Neuronal stem cell (in vitro differentiated cells): ENCODE measurements around the gene SHOC1.

ENCODE experiments used
- DNase-seq: peaks from one replicate; pipeline ENCODE4 v3.0.0-alpha.2; 2013; ENCODE audit warnings: low spot score
- H2AFZ ChIP-seq: one replicate; pipeline ENCODE4 v1.6.1; 2013; ENCODE audit warnings: mild to moderate bottlenecking, low read length, inconsistent platforms
- H2AK5ac ChIP-seq: 2 replicates; pipeline ENCODE4 v1.6.1; 2013; ENCODE audit warnings: low read depth, mild to moderate bottlenecking, inconsistent platforms, low read length, moderate library complexity, mixed read lengths
- H2BK120ac ChIP-seq: 2 replicates; pipeline ENCODE4 v1.6.1; 2013; ENCODE audit warnings: low read depth, mild to moderate bottlenecking, inconsistent platforms, low read length, moderate library complexity, mixed read lengths
- H2BK12ac ChIP-seq: one replicate; pipeline ENCODE4 v1.6.1; 2013; ENCODE audit warnings: low read length, inconsistent platforms
- H2BK15ac ChIP-seq: 2 replicates; pipeline ENCODE4 v1.6.1; 2013; ENCODE audit warnings: mild to moderate bottlenecking, low read length, inconsistent platforms, mixed read lengths
- H2BK5ac ChIP-seq: one replicate; pipeline ENCODE4 v1.6.1; 2013; ENCODE audit warnings: inconsistent platforms, mild to moderate bottlenecking, low read length, moderate library complexity
- H3K14ac ChIP-seq: one replicate; pipeline ENCODE4 v1.6.1; 2013; ENCODE audit warnings: low read length, inconsistent platforms
- H3K18ac ChIP-seq: 2 replicates; pipeline ENCODE4 v1.6.1; 2013; ENCODE audit warnings: low read length, inconsistent platforms
- H3K23ac ChIP-seq: 2 replicates; pipeline ENCODE4 v1.6.1; 2013; ENCODE audit warnings: low read depth, mild to moderate bottlenecking, mixed read lengths, low read length, inconsistent platforms; ENCODE audit not compliant: poor library complexity
- H3K27ac ChIP-seq: replicated peaks from 3 replicates; pipeline ENCODE4 v1.5.1; 2013; ENCODE audit warnings: low read length, inconsistent platforms
- H3K27me3 ChIP-seq, 3 experiments: 2 replicates each; pipeline ENCODE4 v1.6.1; 2013; ENCODE audit warnings: low read length in 3 of 3, mild to moderate bottlenecking in 2 of 3, inconsistent platforms in 1 of 3, low read depth in 1 of 3, mixed read lengths in 1 of 3, moderate library complexity in 1 of 3; ENCODE audit not compliant: control insufficient read depth in 3 of 3, insufficient read depth in 3 of 3
- H3K36me3 ChIP-seq, 2 donors: replicated peaks in 1 of 2; 2 replicates each; pipeline ENCODE4 v1.6.1; 2013; ENCODE audit warnings: low read length in 2 of 2; ENCODE audit not compliant: control insufficient read depth in 2 of 2, insufficient read depth in 2 of 2
- H3K4ac ChIP-seq: 2 replicates; pipeline ENCODE4 v1.6.1; 2013; ENCODE audit warnings: inconsistent platforms, mild to moderate bottlenecking, low read length, moderate library complexity
- H3K4me1 ChIP-seq, 2 donors: 1 replicate in 1 of 2; 2 replicates in 1 of 2; pipeline ENCODE4 v1.6.1; 2013; ENCODE audit warnings: low read length in 2 of 2, low read depth in 1 of 2; ENCODE audit not compliant: control insufficient read depth in 2 of 2, insufficient read depth in 1 of 2
- H3K4me2 ChIP-seq: one replicate; pipeline ENCODE4 v1.6.1; 2013; ENCODE audit warnings: mild to moderate bottlenecking, low read length, inconsistent platforms; ENCODE audit not compliant: insufficient read depth, poor library complexity, severe bottlenecking
- H3K4me3 ChIP-seq, 2 donors: 2 replicates each; pipeline ENCODE4 v1.5.1; 2013; ENCODE audit warnings: low read length in 2 of 2, mild to moderate bottlenecking in 2 of 2, inconsistent platforms in 1 of 2, moderate library complexity in 1 of 2
- H3K79me1 ChIP-seq: one replicate; pipeline ENCODE4 v1.6.1; 2013; ENCODE audit warnings: low read depth, mild to moderate bottlenecking, inconsistent platforms, low read length, moderate library complexity
- H3K9ac ChIP-seq: one replicate; pipeline ENCODE4 v1.6.1; 2013; ENCODE audit warnings: mild to moderate bottlenecking, low read depth, low read length, inconsistent platforms; ENCODE audit not compliant: poor library complexity
- H3K9me3 ChIP-seq, 2 donors: replicated peaks in 1 of 2; 2 replicates each; pipeline versions ENCODE3 to v1.6.1; 2013; ENCODE audit warnings: low read length in 2 of 2, mild to moderate bottlenecking in 2 of 2, inconsistent platforms in 1 of 2, low read depth in 1 of 2, mixed read lengths in 1 of 2, moderate library complexity in 1 of 2; ENCODE audit not compliant: control insufficient read depth in 2 of 2, insufficient read depth in 1 of 2
- H4K8ac ChIP-seq: one replicate; pipeline ENCODE4 v1.6.1; 2013; ENCODE audit warnings: low read depth, mild to moderate bottlenecking, inconsistent platforms, low read length, moderate library complexity
- H4K91ac ChIP-seq: one replicate; pipeline ENCODE4 v1.6.1; 2013; ENCODE audit warnings: low read length, low read depth, mild to moderate bottlenecking, inconsistent platforms; ENCODE audit not compliant: poor library complexity
- WGBS, 2 donors: extraction: QIAGEN DNeasy Blood & Tissue Kit; methylation state at CpG; one replicate each; pipeline ENCODE4 v1.1.7; 2013; ENCODE audit warnings: missing lambda C conversion rate in 2 of 2, mixed read lengths in 1 of 2; ENCODE audit not compliant: insufficient read length in 2 of 2, insufficient replicate concordance in 1 of 2; ENCODE audit errors: extremely low coverage in 2 of 2; 5-methylcytosine and 5-hydroxymethylcytosine counted together

Gene SHOC1

DNA sequence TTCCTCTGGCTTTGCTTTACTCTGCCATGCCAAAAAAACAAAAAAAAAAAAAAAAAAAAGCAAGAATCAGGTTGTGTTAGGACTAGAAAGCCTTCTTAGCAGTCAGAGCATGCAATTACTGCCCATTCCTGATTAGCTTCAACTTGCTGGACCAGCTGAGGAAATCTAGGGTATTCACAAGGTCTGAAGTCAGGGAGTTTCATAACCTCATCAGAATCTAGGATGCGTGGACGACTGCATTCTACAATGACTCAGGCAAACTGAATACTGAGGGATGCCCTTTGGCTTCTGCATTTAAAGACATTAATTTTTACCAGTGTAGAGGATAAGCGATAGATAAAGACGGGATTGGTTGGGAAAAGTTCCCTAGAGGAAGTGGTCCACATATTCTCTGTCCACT, 39.2 kb upstream of the SHOC1 start:
- Histone ChIP-seq H3K4ac (no peak overlapping the region), H3K4me2 (no peak overlapping the region), H3K27me3 (peaks cover 0 to 3% (median 3%) of the 10 kb centered on the region in 3 experiments), H2AFZ (no peak overlapping the region), H3K9me3 (peaks cover 0 to 2% of the 10 kb centered on the region in 2 donors), H3K14ac (no peak overlapping the region), H3K23ac (no peak overlapping the region), H4K8ac (no peak overlapping the region), H3K27ac (no peak overlapping the region), H3K36me3 (no peaks in the 10 kb centered on the region), H3K79me1 (no peaks in the 10 kb centered on the region), H2BK120ac (no peak overlapping the region), H2BK12ac (no peak overlapping the region), H4K91ac (no peak overlapping the region), H2BK15ac (no peak overlapping the region), H2AK5ac (no peak overlapping the region), H3K9ac (no peak overlapping the region), H2BK5ac (no peak overlapping the region), H3K4me1 (no peaks in the 10 kb centered on the region), H3K18ac (no peak overlapping the region), H3K4me3 (no peak overlapping the region)
- no CpG with 5 or more reads among the region's 4 CpGs for WGBS, 2 donors
- DNase-seq: no peak

DNA sequence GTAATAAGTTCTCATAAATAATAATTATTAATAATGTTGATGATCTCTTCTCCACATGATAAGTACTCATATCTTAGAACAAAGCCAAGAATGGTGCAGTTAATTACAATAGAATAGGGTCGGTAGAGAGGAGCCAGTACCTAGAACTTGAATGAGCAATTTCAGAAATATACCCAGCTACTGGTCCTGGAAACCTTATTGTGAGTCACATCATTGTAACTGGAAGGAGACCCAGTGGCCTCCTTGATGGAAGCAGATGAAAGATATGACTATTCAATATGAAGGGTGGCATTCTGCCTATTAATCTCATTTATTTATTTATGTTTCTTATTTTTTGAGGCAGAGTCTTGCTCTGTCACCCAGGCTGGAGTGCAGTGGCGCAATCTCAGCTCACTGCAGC, 37.7 kb upstream of the SHOC1 start:
- Histone ChIP-seq H3K9ac (no peak overlapping the region), H2BK12ac (no peak overlapping the region), H4K91ac (no peak overlapping the region), H3K4me3 (no peak overlapping the region), H3K79me1 (no peaks in the 10 kb centered on the region), H3K27me3 (peaks cover 0 to 3% (median 3%) of the 10 kb centered on the region in 3 experiments), H2AFZ (no peak overlapping the region), H2BK15ac (no peak overlapping the region), H3K36me3 (no peaks in the 10 kb centered on the region), H3K4me1 (no peaks in the 10 kb centered on the region), H2BK120ac (no peak overlapping the region), H4K8ac (no peak overlapping the region), H3K27ac (no peak overlapping the region), H3K4ac (no peak overlapping the region), H3K14ac (no peak overlapping the region), H3K23ac (no peak overlapping the region), H3K9me3 (peaks cover 0 to 2% of the 10 kb centered on the region in 2 donors), H2BK5ac (no peak overlapping the region), H3K18ac (no peak overlapping the region), H2AK5ac (no peak overlapping the region), H3K4me2 (no peak overlapping the region)
- WGBS, 2 donors: no CpG with 5 or more reads among the region's 2 CpGs
- no peak for DNase-seq

DNA sequence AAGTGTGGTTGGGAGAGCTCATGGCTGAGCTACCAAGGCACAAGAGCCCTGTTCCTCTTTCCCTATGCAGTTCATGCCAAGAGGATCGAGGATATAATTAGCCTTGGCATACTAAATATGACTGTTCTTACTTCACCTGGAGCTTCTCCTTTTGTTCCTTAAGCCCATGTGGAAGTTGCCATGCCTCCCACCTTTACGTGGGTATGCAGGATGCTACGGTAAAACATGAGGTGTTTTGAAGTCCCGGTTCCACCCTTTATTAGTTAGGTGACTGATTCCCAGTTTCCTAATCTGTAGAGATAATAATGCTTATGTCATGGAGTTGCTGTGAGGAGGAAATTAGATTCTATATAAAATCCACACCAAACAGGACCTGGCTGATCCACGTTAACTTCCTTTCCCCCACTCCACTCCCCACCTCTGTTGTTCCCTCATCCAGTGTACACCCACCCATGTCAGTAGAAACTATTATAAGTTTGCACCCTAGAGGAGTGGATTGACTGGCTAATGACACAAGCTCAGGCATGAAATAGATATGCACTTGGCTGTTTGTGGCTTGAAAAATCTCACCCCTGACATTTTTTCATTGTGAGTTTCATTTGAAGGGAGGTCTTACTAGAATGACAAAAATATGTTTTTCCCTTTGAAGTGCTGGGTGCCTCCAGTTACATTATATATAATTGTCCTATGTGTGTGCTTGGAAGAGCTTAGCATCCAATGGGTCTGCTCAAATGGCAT, 36.8 kb upstream of the SHOC1 start:
- H2BK15ac ChIP-seq: no peak overlapping the region
- no peak overlapping the region for H3K4ac ChIP-seq
- no peaks in the 10 kb centered on the region for H3K36me3 ChIP-seq
- H2BK5ac ChIP-seq: no peak overlapping the region
- H2BK120ac ChIP-seq: no peak overlapping the region
- H3K79me1 ChIP-seq: no peaks in the 10 kb centered on the region
- peaks cover 0 to 3% (median 3%) of the 10 kb centered on the region in 3 experiments for H3K27me3 ChIP-seq
- no peak overlapping the region for H3K14ac ChIP-seq
- no peak overlapping the region for H3K27ac ChIP-seq
- no peak overlapping the region for H4K91ac ChIP-seq
- no peak for DNase-seq
- H4K8ac ChIP-seq: no peak overlapping the region
- no CpG with 5 or more reads among the region's 5 CpGs for WGBS, 2 donors
- H2AFZ ChIP-seq: no peak overlapping the region
- no peak overlapping the region for H2AK5ac ChIP-seq
- no peak overlapping the region for H3K9ac ChIP-seq
- H3K4me2 ChIP-seq: no peak overlapping the region
- no peak overlapping the region for H3K23ac ChIP-seq
- peaks cover 0 to 2% of the 10 kb centered on the region in 2 donors for H3K9me3 ChIP-seq
- H3K4me1 ChIP-seq: no peaks in the 10 kb centered on the region
- H2BK12ac ChIP-seq: no peak overlapping the region
- no peak overlapping the region for H3K18ac ChIP-seq
- H3K4me3 ChIP-seq: no peak overlapping the region

GRCh38 chr9:111828193-111828592, 33.5 kb upstream of the SHOC1 start:
- no peak overlapping the region for H4K91ac ChIP-seq
- H3K4me1 ChIP-seq: no peaks in the 10 kb centered on the region
- H3K79me1 ChIP-seq: no peaks in the 10 kb centered on the region
- no peaks in the 10 kb centered on the region for H3K36me3 ChIP-seq
- H3K27me3 ChIP-seq: peaks cover 0 to 3% (median 3%) of the 10 kb centered on the region in 3 experiments
- no peak overlapping the region for H2AK5ac ChIP-seq
- no peak overlapping the region for H3K4me3 ChIP-seq
- no peak overlapping the region for H2AFZ ChIP-seq
- no peak overlapping the region for H2BK120ac ChIP-seq
- DNase-seq: no peak
- no peak overlapping the region for H4K8ac ChIP-seq
- no peak overlapping the region for H2BK5ac ChIP-seq
- no peak overlapping the region for H3K14ac ChIP-seq
- no peak overlapping the region for H3K9ac ChIP-seq
- H3K4me2 ChIP-seq: no peak overlapping the region
- peaks cover 0 to 2% of the 10 kb centered on the region in 2 donors for H3K9me3 ChIP-seq
- H2BK15ac ChIP-seq: no peak overlapping the region
- H3K18ac ChIP-seq: no peak overlapping the region
- H3K4ac ChIP-seq: no peak overlapping the region
- H3K23ac ChIP-seq: no peak overlapping the region
- no peak overlapping the region for H2BK12ac ChIP-seq
- H3K27ac ChIP-seq: no peak overlapping the region
- no CpG with 5 or more reads among the region's 4 CpGs for WGBS, 2 donors
